ENCODE data around the gene RPS13.
"Not testable (repeated sequence)": the region's sequence is repeated elsewhere in the genome, so short reads cannot be mapped to it uniquely, and the experiment has no call there.

RPS13 gene

GRCh38 chr11:17077520-17078401 lies at the start of gene RPS13:
Gene RPS13, minus strand, starts transcription at chr11:17077667. Its CDS starts 26 bp downstream, at chr11:17077641.
- DNase-seq = peak; percentile 94

- DNase-seq = no peak
Measured at GRCh38 chr11:17121981-17122380, 44.5 kb upstream of the RPS13 start.

- DNase-seq = no peak
Measured at GRCh38 chr11:17117262-17117661, 39.8 kb upstream of the RPS13 start.

GRCh38 chr11:17116117-17116516 lies 38.6 kb upstream of the RPS13 start:
- no peak for DNase-seq

GRCh38 chr11:17107745-17108144 lies 30.3 kb upstream of the RPS13 start:
- not testable (repeated sequence) for DNase-seq

- not testable (repeated sequence) for DNase-seq
Measured at GRCh38 chr11:17105404-17106040, 28.1 kb upstream of the RPS13 start.

GRCh38 chr11:17102462-17102861 lies 25.0 kb upstream of the RPS13 start:
- DNase-seq = no peak

- no peak for DNase-seq
Measured at GRCh38 chr11:17098658-17099057, 21.2 kb upstream of the RPS13 start.

- no peak for DNase-seq
Measured at GRCh38 chr11:17098038-17098437, 20.6 kb upstream of the RPS13 start.

- DNase-seq = not testable (repeated sequence)
Measured at GRCh38 chr11:17085976-17086375, 8.5 kb upstream of the RPS13 start.

GRCh38 chr11:17077240-17077519 lies 287 bp downstream of the RPS13 start:
- no peak for DNase-seq

GRCh38 chr11:17076517-17077239 lies 789 bp downstream of the RPS13 start:
- no peak for DNase-seq

- DNase-seq = no peak
Measured at GRCh38 chr11:17075506-17075905, 2.0 kb downstream of the RPS13 start.

GRCh38 chr11:17073370-17074027 lies 4.0 kb downstream of the RPS13 start:
- no peak for DNase-seq

GRCh38 chr11:17067417-17067816 lies 10.1 kb downstream of the RPS13 start:
- no peak for DNase-seq

- DNase-seq = no peak
Measured at GRCh38 chr11:17066691-17067090, 10.8 kb downstream of the RPS13 start.

- peak; percentile 28 for DNase-seq
Measured at GRCh38 chr11:17063171-17064002, 14.1 kb downstream of the RPS13 start.

- not testable (repeated sequence) for DNase-seq
Measured at GRCh38 chr11:17051146-17051545, 26.3 kb downstream of the RPS13 start.

GRCh38 chr11:17048491-17048890 lies 29.0 kb downstream of the RPS13 start:
- not testable (repeated sequence) for DNase-seq

GRCh38 chr11:17046690-17047089 lies 30.8 kb downstream of the RPS13 start:
- no peak for DNase-seq

GRCh38 chr11:17036666-17037658 lies 40.5 kb downstream of the RPS13 start:
- no peak for DNase-seq
